T-helper 22 cell (primary cell): ENCODE results near the gene FOXS1.

Experiments
- DNase-seq: peaks from one replicate; pipeline ENCODE4 v3.0.0-alpha.2; 2020; ENCODE audit warnings: low read depth

Gene FOXS1

GRCh38 chr20:31861135-31861384 is 15.7 kb upstream of the FOXS1 start:
- DNase-seq = no peak

- no peak for DNase-seq
Observed at GRCh38 chr20:31860390-31861134, 15.2 kb upstream of the FOXS1 start.

- no peak for DNase-seq
Observed at GRCh38 chr20:31859998-31860380, 14.6 kb upstream of the FOXS1 start.

- DNase-seq = no peak
Observed at GRCh38 chr20:31859266-31859997, 14.0 kb upstream of the FOXS1 start.

- DNase-seq = no peak
Observed at GRCh38 chr20:31858760-31859083, 13.3 kb upstream of the FOXS1 start.

GRCh38 chr20:31857861-31858759 is 12.7 kb upstream of the FOXS1 start:
- DNase-seq = no peak

- DNase-seq = no peak
Observed at GRCh38 chr20:31856516-31856915, 11.1 kb upstream of the FOXS1 start.

- no peak for DNase-seq
Observed at GRCh38 chr20:31853481-31853880, 8.1 kb upstream of the FOXS1 start.

- DNase-seq = no peak
Observed at GRCh38 chr20:31851240-31851955, 6.0 kb upstream of the FOXS1 start.

GRCh38 chr20:31849306-31849930 is 4.0 kb upstream of the FOXS1 start:
- no peak for DNase-seq

- DNase-seq = no peak
Observed at GRCh38 chr20:31848088-31848999, 2.9 kb upstream of the FOXS1 start.

GRCh38 chr20:31846793-31847138 is 1.4 kb upstream of the FOXS1 start:
- no peak for DNase-seq

GRCh38 chr20:31844737-31845299 is 586 bp downstream of the FOXS1 start:
- DNase-seq = no peak

GRCh38 chr20:31843881-31844280 is 1.5 kb downstream of the FOXS1 start:
- DNase-seq = no peak

GRCh38 chr20:31843288-31843687 is 2.1 kb downstream of the FOXS1 start:
- no peak for DNase-seq

GRCh38 chr20:31842471-31843157 is 2.8 kb downstream of the FOXS1 start:
- no peak for DNase-seq

- no peak for DNase-seq
Observed at GRCh38 chr20:31841928-31842327, 3.5 kb downstream of the FOXS1 start.

GRCh38 chr20:31840906-31841816 is 4.2 kb downstream of the FOXS1 start:
- DNase-seq = no peak
